NCI-H82 treated with DMSO at 0.1 percent for 48 hours (cell line): Measurements from ENCODE around the gene METAP1D.
"Not testable (repeated sequence)": the region's sequence is repeated elsewhere in the genome, so short reads cannot be mapped to it uniquely, and the experiment has no call there.

Source experiments
- DNase-seq: peaks from one replicate; lab custom pipeline; 2025; ENCODE audit not compliant: unreplicated experiment; lab: John Stamatoyannopoulos, UW

The METAP1D gene

DNA sequence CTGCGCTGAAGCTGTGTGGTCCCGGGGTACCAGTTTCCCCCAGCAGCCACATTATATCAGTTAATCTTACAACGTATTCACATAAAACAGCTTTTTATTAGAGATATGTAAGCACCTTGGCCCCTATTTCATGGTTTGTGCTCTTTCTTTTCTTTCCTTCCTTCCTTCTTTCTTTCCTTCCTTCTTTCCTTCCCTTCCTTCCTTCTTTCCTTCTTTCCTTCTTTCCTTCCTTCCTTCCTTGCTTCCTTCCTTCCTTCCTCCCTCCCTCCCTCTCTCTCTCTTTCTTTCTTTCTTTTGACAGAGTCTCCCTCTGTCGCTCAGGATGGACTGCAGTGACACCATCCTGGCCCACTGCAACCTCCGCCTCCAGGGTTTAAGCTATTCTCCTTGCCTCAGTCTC is 3.7 kb upstream of the METAP1D start:
- no peak for DNase-seq

DNA sequence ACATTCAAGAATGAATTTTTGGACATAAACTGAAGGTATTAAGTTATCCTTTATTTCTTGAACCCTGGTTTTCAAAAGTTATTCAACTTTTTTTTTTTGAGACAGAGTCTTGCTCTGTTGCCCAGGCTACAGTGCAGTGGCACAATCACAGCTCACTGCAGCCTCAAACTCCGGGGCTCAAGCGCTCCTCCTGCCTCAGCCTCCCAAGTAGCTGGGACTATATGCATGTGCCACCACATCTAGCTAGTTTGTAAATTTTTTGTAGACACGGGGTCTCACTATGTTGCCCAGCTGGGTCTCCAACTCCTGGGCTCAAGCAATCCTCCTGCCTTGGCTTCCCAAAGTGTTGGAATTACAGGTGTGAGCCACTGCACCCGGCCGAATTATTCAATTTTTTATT is 2.7 kb upstream of the METAP1D start:
- not testable (repeated sequence) for DNase-seq

DNA sequence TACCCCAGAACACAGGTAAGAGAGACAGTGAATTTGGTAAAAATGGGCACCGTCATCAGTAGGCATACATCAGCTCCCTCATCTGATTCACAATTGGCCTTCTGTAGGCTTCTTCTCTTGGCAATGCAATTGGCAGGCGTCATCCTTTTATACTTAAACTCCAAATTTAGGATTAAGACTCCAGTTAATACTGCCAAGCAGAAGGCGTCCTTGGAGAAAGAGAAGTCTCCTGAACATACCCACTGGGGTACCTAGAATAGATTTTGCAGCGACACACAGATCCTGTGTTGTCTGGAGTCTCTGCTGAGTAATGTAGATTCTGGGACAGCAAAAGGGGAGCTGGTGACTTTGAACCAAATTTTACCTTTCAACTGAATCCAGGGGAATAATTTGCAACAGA is 592 bp upstream of the METAP1D start:
- no peak for DNase-seq

DNA sequence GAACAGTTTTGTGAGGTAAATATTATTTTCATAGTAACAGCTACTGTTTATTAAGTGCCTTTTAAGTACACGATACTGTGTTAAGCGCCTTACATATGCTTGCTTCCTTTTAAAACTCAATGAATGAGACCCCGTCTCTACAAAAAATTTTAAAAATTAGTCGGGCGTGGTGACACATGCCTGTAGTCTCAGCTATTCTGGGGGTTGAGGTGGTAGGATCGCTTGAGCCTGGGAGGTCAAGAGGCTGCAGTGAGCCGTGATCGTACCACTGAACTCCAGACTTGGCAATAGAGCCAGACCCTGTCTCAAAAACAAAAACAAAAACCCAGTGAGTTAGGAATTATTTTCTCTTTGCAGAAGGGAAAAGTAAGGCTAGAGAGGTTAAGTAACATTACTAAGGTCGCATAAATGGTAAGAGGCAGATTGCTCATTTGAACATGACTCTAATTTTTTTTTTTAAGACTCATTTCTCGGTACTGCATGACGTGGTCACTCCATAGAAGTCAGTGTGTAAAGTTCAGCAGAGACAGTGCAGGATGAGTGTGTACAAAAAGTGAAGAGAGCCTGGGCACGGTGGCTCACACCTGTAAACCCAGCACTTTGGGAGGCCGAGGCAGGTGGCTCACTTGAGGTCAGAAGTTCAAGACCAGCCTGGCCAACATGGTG is 1.1 kb downstream of the METAP1D start:
- no peak for DNase-seq

DNA sequence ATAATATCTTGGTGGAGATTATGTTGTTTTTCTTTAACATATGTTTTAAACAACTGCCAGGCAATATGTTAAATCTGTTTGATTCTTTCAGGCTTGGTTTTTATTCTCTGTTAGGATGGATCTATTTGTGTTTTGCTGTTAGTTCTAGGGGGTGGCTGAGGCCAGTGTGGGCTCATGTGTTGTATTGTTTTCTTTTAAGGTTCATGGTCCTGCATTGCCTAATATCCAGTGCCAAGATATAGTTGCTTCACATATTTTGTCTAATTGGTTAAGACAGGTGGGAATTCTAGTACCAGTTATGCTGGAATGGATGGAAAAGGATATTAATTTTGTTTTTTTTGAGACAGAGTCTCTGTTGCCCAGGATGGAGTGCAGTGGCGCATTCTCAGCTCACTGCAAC is 7.6 kb downstream of the METAP1D start:
- DNase-seq: no peak

DNA sequence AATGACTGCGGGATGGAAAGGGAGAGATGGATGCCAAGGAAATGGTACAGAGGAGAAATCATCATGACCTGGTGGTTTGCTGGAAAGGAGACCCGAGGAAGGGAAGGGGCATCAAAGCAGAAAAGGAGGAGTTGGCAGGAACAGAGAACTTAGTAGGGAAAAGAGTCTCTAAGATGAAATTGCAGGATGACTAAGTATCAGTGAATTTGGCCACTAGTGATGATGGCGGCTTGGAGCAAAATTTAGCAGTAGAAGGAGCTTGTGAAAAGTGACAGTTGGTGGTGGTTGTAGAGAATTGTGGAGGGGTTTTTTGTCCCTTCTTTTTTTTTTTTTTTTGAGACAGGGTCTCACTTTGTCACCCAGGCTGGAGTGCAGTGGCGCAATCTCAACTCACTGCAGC is 10.1 kb downstream of the METAP1D start:
- no peak for DNase-seq

DNA sequence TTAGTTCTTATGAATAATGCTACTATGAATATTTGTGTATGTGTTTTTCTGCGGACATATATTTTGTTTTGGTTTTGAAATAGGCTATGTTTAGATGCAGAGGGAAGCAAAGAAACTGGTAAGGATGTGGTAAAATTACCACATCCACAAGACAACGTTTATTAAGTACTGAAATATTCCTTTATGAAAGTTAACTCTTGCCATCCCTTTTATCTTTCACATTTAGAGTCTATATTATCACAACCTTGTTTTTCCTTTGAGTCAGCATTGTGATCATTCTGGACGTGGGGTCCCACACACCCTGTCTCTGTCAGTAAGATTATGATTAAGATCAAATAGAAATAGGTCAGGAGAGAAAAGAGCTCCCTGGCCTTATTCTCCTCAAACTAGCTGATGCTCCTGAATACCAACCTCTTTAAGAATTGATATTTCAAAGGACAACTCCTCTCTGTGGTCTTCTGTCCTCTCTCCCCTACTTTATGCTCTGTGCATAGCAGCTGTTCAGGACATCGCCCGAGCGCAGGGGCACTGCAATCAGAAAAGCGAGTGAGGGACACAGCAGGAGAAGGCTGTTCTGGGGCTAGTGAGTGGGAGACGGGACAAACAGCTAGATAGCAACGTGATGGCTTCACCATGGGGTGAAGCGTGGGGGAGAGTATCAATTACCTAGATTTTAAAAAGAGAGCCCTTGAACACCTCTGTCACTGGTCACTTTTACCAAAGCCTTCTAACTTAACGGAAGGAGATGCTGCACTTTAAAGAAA is 12.2 kb downstream of the METAP1D start:
- DNase-seq: no peak

DNA sequence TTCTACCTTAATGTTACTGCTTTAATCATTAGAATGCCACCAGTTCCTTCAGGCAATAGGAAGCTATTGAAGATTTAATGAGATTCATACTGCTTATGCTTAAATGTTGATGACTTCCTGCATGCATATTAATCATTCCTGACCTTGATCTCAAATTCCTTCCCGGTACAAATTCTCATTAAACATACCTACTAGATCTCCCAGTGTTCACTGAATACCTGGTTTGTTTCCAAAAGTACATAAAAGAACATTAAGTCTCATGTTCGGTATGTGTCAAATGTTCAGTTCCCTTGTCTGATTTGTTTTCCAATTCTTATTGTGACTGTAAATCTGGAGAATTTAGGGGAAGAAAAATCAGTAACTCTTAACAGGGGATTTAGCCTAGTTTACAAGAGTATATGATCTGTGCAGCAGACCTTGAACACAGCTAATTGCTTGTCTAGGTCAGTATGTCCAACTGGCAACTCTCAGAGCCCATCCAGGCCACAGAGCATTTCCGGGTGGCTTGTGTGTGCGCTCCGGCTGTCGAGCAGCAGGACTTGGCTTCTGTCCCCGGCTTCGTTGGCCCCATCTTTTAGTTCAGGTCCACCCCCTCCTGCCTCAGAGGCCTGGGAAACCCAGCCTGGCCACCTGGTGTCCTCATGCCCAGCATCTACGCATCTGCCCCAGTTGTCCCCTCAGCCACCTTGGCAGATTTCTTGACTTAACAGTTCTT is 13.1 kb downstream of the METAP1D start:
- DNase-seq: no peak

DNA sequence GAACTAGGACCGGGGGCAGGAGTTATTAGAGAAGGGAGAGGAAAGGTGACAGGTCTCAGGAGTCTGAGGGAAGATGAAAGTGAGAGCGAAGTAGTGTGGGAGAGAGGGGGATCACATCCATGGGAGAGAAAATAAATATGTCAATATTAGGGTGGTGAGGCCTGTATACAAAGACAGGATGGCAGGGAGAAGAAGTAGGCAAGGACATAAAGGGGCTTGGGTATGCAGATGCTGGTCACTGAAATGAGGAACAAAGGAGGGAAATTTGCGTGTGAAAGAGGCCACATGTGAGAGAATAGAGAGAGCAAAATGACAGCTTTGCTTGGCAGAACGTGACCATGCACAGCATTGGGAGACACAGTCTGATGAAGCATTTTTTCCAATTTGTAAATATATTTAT is 13.6 kb downstream of the METAP1D start:
- no peak for DNase-seq

DNA sequence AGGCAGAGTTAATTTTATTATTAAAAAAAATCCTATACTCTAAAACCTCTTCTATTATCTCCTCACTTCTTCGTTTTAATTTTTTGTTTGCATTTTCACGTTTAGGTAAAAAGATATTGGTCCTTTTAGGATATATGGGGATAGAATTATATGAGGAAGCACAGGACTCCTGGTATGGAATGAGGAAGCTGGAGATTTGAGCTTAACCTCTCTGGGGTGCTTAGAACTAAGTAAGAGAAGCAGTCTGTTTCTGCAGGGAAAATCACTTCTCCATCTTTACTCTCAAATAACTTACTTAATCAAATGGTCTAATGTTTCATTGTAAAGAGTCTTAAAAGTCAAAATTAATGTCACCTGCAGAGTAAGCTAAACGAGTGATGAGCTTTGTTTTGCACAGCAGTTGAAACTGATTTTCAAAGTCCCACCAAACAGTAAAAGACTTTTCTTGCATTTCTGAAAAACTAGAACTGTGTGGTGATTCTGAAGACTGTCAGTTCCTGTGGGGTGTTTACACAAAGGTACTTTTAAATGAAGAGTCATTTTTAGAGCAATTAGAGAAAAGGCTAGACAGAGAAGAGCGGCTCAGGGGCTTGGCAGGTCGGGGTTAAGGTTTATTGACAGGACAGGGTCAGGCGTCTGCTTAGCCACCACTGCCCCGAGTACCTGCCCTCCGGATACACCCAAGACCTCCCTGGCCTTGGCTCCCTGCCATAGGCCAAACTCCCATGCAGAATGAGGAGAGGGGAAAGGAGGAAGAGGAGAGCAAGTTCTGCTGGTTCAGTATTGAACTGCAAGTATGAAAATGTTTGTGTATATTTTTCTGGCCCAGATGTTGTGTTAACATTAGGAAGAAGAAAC is 21.6 kb downstream of the METAP1D start:
- DNase-seq: no peak

DNA sequence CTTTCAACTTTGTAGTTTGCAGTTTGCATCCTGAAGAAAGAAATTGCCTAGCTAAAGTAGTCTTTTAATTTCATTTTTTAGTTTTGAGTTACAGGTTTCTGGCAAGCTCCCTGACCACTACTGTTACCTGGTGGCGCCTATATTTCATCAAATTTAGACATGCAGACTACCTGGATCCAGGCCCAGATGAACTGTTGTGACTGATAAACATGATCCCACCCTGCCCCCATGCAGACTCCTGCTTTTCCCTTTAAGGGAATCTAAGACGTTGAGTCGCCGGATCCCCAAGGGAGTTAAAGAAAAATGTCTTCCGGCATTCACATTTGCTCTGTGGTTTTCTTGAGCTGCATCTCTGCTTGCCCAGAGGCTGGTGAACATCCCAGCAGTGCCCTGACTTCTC is 22.2 kb downstream of the METAP1D start:
- no peak for DNase-seq

DNA sequence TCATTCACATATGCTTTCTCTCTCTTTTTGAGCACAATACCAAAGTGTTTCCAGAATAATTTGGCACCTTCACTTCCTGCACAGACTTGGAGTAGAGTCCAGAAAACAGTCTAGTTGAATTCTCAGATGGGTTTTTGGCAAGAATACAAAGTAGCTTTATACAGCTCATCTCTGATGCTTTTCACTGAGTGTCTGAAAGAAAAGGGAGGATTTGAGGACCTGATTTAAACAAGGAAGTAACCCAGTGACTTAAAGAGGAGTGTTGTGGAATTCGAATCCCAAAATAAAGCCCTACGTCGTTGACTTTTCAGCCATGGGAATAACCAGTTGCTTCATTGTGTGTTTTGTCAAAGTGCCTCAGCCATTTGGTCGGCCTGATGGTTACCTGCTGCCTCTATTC is 31.8 kb downstream of the METAP1D start:
- DNase-seq: no peak

DNA sequence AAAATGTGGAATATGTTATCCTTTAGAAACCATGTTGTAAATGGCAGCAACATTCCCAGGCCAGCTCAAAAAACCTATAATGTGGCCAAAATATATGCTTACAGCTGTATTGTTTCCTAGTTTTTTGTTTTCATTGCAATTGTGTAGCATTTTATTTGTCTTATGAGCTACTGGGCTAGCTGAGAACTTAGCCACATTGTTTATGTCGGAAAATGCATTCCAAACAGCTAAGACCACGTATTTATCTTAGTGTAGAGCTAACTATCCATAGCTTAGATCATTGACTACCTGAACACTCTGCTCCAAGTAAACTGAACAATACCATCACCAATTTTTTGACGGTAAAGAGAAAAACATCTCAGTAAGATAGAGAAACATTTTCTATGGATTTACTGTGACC is 38.4 kb downstream of the METAP1D start:
- DNase-seq: no peak

DNA sequence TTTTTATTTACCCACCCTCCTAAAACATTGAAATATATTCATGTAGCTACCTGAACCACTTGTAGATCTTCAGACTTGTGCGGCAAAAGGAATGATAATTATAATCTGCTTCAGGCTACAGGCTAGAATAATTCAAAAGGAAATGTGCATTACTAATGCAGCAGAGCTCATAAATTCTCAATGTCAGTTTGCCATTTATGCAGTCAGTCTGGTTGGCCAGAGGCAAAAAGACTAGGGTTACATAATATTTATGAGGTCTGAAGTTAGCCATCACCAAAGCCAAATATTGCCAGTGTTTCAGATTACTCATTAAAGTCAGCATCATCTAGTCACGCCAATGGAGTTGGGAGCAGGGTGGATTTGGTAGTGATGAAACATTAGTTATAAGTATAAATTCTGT is 38.9 kb downstream of the METAP1D start:
- no peak for DNase-seq

DNA sequence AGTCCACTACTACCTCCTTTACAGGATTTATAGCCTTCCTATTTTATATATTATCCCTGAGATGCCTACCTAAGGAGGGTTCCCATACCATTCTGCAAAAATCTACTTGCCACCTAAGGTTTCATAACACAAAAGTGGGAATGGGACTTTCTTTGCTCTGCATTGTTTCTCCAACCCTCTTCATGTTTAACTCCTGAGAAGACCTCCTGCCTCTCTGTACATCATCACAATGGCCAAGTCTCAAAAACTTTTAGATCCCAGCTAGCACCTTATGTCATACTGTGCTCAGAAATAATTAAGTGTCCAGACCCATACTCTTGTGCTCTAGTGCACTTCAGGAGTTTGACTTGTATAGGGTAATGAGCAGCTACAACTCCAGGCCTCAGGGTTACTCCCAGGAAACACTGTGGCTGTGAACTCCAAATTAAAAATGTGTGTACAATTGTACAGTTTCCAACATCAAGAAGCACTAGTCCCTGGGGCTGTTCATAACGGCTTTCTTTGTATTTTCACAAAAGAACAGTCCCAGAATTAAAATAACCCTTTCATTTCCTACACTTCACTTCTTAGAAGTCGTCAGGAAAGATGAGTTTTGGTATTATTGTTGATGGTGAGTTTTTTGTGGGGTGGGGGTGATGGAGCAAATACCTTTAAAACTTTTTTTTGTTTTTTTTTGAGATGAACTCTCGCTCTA is 39.4 kb downstream of the METAP1D start:
- DNase-seq: no peak

DNA sequence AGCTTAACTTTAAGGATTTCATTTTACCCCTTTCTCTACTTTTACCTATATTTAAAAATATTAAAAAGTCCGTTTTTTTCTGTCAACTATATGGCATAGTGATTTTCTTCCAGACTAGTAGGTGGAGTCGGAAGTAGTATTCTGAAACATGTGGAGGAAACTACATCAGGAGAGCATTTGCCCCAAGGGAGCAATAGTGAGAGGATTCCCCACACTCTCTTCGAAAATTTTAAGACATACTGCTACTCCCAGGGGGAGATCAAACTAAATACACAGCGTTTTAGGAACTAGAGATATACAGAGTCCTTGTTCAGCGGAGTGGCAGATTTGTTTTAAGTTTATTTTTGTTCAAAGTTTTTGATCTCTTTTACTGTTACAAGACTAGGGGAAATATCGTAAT is 40.6 kb downstream of the METAP1D start:
- no peak for DNase-seq

DNA sequence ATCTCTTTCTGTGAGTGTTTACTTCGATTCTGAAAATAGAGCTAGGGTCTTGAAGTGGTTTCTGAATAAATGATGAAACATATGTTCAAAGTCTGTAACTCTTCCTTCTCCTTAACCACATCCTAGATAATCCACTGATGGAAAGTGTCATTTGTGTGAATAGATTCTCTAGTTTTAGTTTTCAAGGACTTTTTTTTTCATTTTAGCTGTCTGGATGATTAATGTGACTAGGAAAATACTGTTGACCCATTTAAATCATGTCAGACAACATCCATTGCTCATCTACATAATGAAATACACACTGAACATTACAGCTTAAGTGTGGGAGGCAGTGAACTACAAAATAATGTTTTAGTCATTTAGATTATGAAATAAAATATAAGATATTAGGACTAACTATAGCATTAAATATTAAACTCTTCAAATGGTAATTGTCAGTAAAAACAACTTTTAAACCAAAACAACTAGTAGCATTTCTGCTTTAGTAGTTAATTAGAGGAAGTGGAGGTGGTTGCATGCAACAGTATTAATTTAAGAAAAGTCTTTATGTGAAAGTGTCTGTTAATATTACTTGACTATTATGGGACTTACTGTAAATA is 46.4 kb downstream of the METAP1D start:
- no peak for DNase-seq

DNA sequence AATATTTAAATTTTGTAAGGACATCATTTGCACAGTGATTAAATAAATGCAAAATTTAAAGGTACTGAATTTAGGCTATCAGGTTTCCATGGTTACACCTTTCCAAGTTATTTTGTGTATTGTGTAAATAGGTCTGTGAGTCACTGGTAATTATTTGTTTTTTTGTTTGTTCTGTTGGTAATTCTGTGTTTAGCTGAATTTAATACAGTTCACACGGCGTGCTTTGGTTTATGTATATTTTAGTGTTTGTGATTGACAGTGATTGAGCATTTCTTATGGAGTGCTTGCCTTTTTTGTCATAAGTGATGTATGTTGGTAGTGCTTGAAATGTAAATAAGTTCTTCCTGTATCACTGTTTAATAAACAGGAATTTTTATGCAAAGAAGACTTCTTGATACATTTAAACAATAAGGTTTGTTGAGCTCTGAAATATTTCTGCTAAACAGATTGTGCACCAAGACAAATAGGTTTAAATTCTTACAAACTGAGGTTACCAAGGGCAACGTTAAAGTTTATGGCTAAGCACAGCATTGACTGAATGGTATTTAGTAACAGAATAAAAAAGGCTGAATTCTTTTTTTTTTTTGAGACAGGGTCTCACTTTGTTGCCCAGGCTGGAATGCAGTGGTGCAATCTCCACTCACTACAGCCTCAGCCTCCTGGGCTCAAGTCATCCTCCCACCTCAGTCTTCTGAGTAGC is 47.3 kb downstream of the METAP1D start:
- DNase-seq: no peak

DNA sequence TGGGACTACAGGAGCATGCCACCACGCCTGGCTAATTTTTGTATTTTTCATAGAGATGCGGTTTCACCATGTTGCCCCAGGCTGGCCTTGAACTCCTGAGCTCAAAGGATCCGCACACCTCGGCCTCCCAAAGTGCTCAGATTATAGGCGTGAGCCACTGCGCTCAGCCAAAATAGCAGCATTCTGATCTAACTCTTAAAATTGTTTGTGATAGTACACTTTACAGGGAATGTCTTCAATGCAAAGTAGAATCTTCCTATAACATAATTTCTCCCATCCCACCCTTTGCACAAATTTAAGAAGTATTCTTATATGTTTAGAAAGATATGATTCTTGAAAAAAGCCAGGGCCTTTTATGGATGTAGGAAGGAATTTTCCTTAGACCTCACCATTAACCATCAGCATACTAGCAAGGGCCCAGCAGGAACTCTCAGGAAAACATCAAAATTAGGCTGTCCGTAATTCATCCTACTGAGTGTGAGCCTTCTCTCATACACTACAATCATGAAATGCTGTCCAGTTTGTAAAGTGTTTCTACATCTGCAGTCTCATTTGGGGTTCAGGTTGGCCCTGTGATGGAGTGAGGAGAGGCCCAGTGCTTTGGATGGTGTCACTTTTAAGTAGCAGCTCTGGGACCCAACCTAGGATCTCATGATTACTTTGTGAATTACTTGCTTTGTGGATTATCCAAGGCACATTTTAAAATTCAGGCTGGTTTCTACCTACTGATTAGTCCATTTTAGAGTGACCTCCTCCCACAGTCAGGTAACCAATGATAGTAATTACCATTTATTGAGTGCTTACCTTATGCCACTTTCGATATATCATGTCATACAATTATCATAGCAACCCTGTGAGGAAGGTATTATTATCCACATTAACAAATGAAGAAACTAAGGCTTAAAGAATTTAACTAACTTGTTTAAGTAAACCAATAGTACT is 48.1 kb downstream of the METAP1D start:
- no peak for DNase-seq
